IMR-90 (cell line): Measurements from ENCODE around the gene HSD17B11. TPM values are rescaled to one million over a fixed set of nuclear protein-coding genes. Genes with fewer than 3 reads are reported as not detected.
"Not testable (repeated sequence)": the region's sequence is repeated elsewhere in the genome, so short reads cannot be mapped to it uniquely, and the experiment has no call there.

Experiments used
- ATAC-seq: fragments of 200-7000 bp; cut with Tn5 transposase; 2 replicates; pipeline ENCODE4 v1.9.1; 2020; ENCODE audit warnings: low read depth, mild to moderate bottlenecking, moderate library complexity
- BruUV-seq: library from RNA; stranded (reverse); fragments of 400-500 nt; replicated peaks from 2 replicates; lab custom pipeline; 2021; lab: Mats Ljungman, UMichigan
- CTCF ChIA-PET: fragments of 300-600 bp; formaldehyde crosslinking; extraction: SDS; loops from one replicate; lab custom pipeline; 2021; ENCODE audit warnings: antibody characterized with exemption; lab: Yijun Ruan, JAX
- POLR2A ChIA-PET: fragments of 300-600 bp; sonication (Branson Sonifier 250); formaldehyde crosslinking; loops from one replicate; lab custom pipeline; 2022; ENCODE audit warnings: antibody characterized with exemption; ENCODE audit not compliant: unreplicated experiment; lab: Charles Lee
- DNase-seq: peaks from one replicate; pipeline ENCODE4 v3.0.0; 2013
- H2AFZ ChIP-seq: replicated peaks from 2 replicates; pipeline ENCODE3; 2013; ENCODE audit warnings: low read length, mild to moderate bottlenecking; ENCODE audit not compliant: poor library complexity
- H2AK5ac ChIP-seq: 2 replicates; pipeline ENCODE4 v1.6.1; 2013; ENCODE audit warnings: low read depth, low read length, inconsistent platforms
- H2AK9ac ChIP-seq: replicated peaks from 2 replicates; pipeline ENCODE3; 2013; ENCODE audit warnings: mild to moderate bottlenecking, low read depth, low read length, moderate library complexity; ENCODE audit not compliant: poor library complexity
- H2BK120ac ChIP-seq: 2 replicates; pipeline ENCODE4 v1.6.1; 2013; ENCODE audit warnings: low read depth, low read length, inconsistent platforms
- H2BK15ac ChIP-seq: 3 replicates; pipeline ENCODE4 v1.6.1; 2013; ENCODE audit warnings: low read depth, low read length, inconsistent platforms
- H2BK20ac ChIP-seq: 2 replicates; pipeline ENCODE4 v1.6.1; 2013; ENCODE audit warnings: low read depth, mild to moderate bottlenecking, inconsistent platforms, low read length, moderate library complexity
- H2BK5ac ChIP-seq: 2 replicates; pipeline ENCODE4 v1.6.1; 2013; ENCODE audit warnings: mild to moderate bottlenecking, low read depth, low read length, inconsistent platforms; ENCODE audit not compliant: poor library complexity, severe bottlenecking
- H3K14ac ChIP-seq: replicated peaks from 2 replicates; pipeline ENCODE4 v1.6.1; 2013; ENCODE audit warnings: low read depth, low read length, inconsistent platforms
- H3K18ac ChIP-seq: 2 replicates; pipeline ENCODE4 v1.6.1; 2013; ENCODE audit warnings: low read depth, low read length, control low read depth
- H3K23ac ChIP-seq: 2 replicates; pipeline ENCODE4 v1.6.1; 2013; ENCODE audit warnings: low read depth, low read length, inconsistent platforms
- H3K27ac ChIP-seq: 2 replicates; pipeline ENCODE4 v1.5.1; 2013; ENCODE audit warnings: mild to moderate bottlenecking, control low read depth, low read length; ENCODE audit not compliant: insufficient read depth
- H3K27me3 ChIP-seq: 2 replicates; pipeline ENCODE4 v1.6.1; 2013; ENCODE audit warnings: low read length; ENCODE audit not compliant: control insufficient read depth, insufficient read depth
- H3K36me3 ChIP-seq: 2 replicates; pipeline ENCODE4 v1.6.1; 2013; ENCODE audit warnings: low read length, mixed read lengths; ENCODE audit not compliant: control insufficient read depth, insufficient read depth
- H3K4ac ChIP-seq: 2 replicates; pipeline ENCODE4 v1.6.1; 2013; ENCODE audit warnings: low read depth, low read length, inconsistent platforms
- H3K4me1 ChIP-seq: 2 replicates; pipeline ENCODE4 v1.6.1; 2013; ENCODE audit warnings: low read length, mixed read lengths; ENCODE audit not compliant: control insufficient read depth, insufficient read depth
- H3K4me2 ChIP-seq: 2 replicates; pipeline ENCODE4 v1.6.1; 2013; ENCODE audit warnings: low read depth, mild to moderate bottlenecking, control low read depth, low read length, moderate library complexity
- H3K4me3 ChIP-seq: 2 replicates; pipeline ENCODE4 v1.5.1; 2013; ENCODE audit warnings: low read depth, mild to moderate bottlenecking, control low read depth, low read length, moderate library complexity; ENCODE audit not compliant: insufficient read depth
- H3K56ac ChIP-seq: 2 replicates; pipeline ENCODE4 v1.6.1; 2013; ENCODE audit warnings: low read length, inconsistent platforms; ENCODE audit not compliant: insufficient read depth; ENCODE audit errors: extremely low read depth
- H3K79me1 ChIP-seq, 2 experiments: 2 replicates each; pipeline ENCODE4 v1.6.1; 2013; ENCODE audit warnings: low read length in 2 of 2, inconsistent platforms in 1 of 2, low read depth in 1 of 2
- H3K9ac ChIP-seq: 2 replicates; pipeline ENCODE4 v1.6.1; 2013; ENCODE audit warnings: low read depth, low read length, control low read depth
- H3K9me1 ChIP-seq: 2 replicates; pipeline ENCODE4 v1.6.1; 2013; ENCODE audit warnings: low read length, inconsistent platforms; ENCODE audit not compliant: insufficient read depth
- H3K9me3 ChIP-seq: 2 replicates; pipeline ENCODE4 v1.6.1; 2013; ENCODE audit warnings: low read length; ENCODE audit not compliant: control insufficient read depth, insufficient read depth
- H4K20me1 ChIP-seq: 2 replicates; pipeline ENCODE4 v1.6.1; 2013; ENCODE audit warnings: low read length, inconsistent platforms; ENCODE audit not compliant: insufficient read depth
- H4K5ac ChIP-seq: 2 replicates; pipeline ENCODE4 v1.6.1; 2013; ENCODE audit warnings: mild to moderate bottlenecking, low read depth, low read length, control low read depth
- H4K8ac ChIP-seq, 2 experiments: 2 replicates each; pipeline ENCODE4 v1.6.1; 2013; ENCODE audit warnings: low read depth in 2 of 2, low read length in 2 of 2, control low read depth in 1 of 2, inconsistent platforms in 1 of 2
- H4K91ac ChIP-seq: 2 replicates; pipeline ENCODE4 v1.6.1; 2013; ENCODE audit warnings: low read depth, low read length, inconsistent platforms; ENCODE audit not compliant: insufficient read depth
- CEBPB ChIP-seq: IDR thresholded peaks from 2 replicates; pipeline ENCODE4 v1.6.1; 2012; ENCODE audit warnings: low read depth, low read length, improper control_type of control experiment
- WGBS, 2 experiments: methylation state at CpG; one replicate each; pipeline versions ENCODE4 v1.1.5 to v1.1.7; 2013; ENCODE audit warnings: missing lambda C conversion rate in 2 of 2; ENCODE audit not compliant: insufficient read length in 1 of 2; ENCODE audit errors: extremely low coverage in 2 of 2; 5-methylcytosine and 5-hydroxymethylcytosine counted together
- dilution Hi-C: fragments of 300-500 bp; cut with HindIII; formaldehyde crosslinking; loops from one replicate; pipeline ENCODE4 v1.14.3; 2018; ENCODE audit warnings: low sequenced_read_pairs; ENCODE audit not compliant: unreplicated experiment
- in situ Hi-C: fragments of 300-500 bp; cut with MboI; formaldehyde crosslinking; loops from 3 replicates; pipeline ENCODE4 v1.14.3; 2019; ENCODE audit warnings: low sequenced_read_pairs, inconsistent platforms, mixed read lengths
- intact Hi-C: fragments of 100-400 bp; cut with micrococcal nuclease; formaldehyde crosslinking; loops from 2 replicates; pipeline ENCODE4 v1.10.0; 2022
- polyA plus RNA-seq, 3 experiments: library from polyadenylated mRNA; depleted of rRNA; stranded (reverse); fragments of >200 nt; gene quantifications; 2 replicates each; pipeline ENCODE4 v1.2.3, GENCODE V29; 2012; ENCODE audit warnings: low replicate concordance in 1 of 3
- total RNA-seq: library from RNA; depleted of rRNA; stranded (reverse); fragments of >200 nt; gene quantifications from 2 replicates; pipeline ENCODE4 v1.2.3, GENCODE V29; 2012

Gene HSD17B11
- total and polyA plus RNA-seq, 2 of the 4 experiments (the other 2 are of a cell fraction), result 11.3 to 12.0 TPM

- H3K9ac ChIP-seq, H2BK15ac ChIP-seq, H3K14ac ChIP-seq, ATAC-seq, BruUV-seq, H4K5ac ChIP-seq, H3K18ac ChIP-seq, H3K36me3 ChIP-seq, H4K20me1 ChIP-seq, intact Hi-C loops, H2AK5ac ChIP-seq, H2BK5ac ChIP-seq, H4K8ac ChIP-seq, CTCF ChIA-PET, H4K91ac ChIP-seq, H3K56ac ChIP-seq, H3K4me3 ChIP-seq, H3K23ac ChIP-seq, H2AFZ ChIP-seq, H2BK120ac ChIP-seq, H3K9me3 ChIP-seq, H3K27me3 ChIP-seq, H3K79me1 ChIP-seq, dilution Hi-C loops, H3K9me1 ChIP-seq, H3K4me2 ChIP-seq, H3K4me1 ChIP-seq, H2AK9ac ChIP-seq, H2BK20ac ChIP-seq, H3K27ac ChIP-seq, in situ Hi-C loops, H3K4ac ChIP-seq: not testable (repeated sequence)
- DNase-seq, result peak; percentile 59
- no CpG with 5 or more reads among the region's 1 CpG for WGBS, 2 experiments
- peak; percentile 91 for TF ChIP-seq CEBPB
- POLR2A ChIA-PET, result interaction anchor here (0.6 kb wide), 1 partner anchor 13 kb away, joined by 8 read pairs; the partner anchor contains the start of gene HSD17B11
These were observed 12.7 kb upstream of the HSD17B11 start for GRCh38 chr4:87403732-87404131.
